Astrocyte of the cerebellum (primary cell): ENCODE measurements around the gene SMYD2.
"Not testable (repeated sequence)": the region's sequence is repeated elsewhere in the genome, so short reads cannot be mapped to it uniquely, and the experiment has no call there.

Source experiments
- DNase-seq: peaks from one replicate; pipeline ENCODE4 v3.0.0-alpha.2; 2011; ENCODE audit warnings: low read depth
- H3K4me3 ChIP-seq: 2 replicates; pipeline ENCODE4 v1.5.1; 2011; ENCODE audit warnings: mild to moderate bottlenecking, low read depth, low read length, moderate library complexity
- in situ Hi-C: cut with HindIII; loops from 2 replicates; pipeline ENCODE4 v1.10.0; 2017; ENCODE audit warnings: low sequenced_read_pairs
- TF ChIP-seq, protein P1 (sequence below): IDR thresholded peaks from 2 replicates; pipeline ENCODE4 v1.5.1; 2012; ENCODE audit warnings: low read length, low read depth, moderate library complexity, mild to moderate bottlenecking; ENCODE audit errors: missing control alignments

Gene SMYD2

DNA sequence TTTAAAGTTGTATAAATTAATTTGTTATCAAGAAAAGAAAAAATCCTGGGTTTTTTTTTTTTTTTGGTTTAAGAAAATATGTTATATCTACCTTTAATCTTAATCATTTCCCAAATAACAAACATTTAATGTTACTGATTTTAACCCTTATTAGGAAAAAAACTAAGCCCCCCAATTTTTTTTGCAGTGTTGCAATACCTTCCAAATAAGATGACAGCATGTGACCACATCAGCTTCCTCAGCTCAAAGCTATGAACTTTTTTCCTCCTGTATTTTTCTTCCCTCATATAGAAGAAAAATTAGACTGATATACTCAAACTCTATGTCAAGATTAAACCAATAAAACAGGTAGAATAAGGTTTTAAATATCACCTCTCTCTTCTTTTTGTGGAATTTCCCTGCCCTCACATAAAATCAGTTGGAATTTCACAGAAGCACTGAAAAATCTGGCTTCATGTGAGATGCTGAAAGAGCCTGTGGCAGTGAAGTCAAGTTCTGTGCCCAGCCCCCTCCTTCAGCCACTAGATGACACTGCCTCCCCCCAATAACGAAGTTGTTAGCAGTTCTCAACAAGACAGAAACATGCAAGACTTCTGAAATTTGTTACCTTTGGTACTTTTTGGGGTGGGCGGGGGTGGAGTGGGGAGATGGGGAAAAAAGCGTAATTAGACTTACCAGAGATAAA, 9.6 kb upstream of the SMYD2 start:
- TF ChIP-seq, protein P1, sequence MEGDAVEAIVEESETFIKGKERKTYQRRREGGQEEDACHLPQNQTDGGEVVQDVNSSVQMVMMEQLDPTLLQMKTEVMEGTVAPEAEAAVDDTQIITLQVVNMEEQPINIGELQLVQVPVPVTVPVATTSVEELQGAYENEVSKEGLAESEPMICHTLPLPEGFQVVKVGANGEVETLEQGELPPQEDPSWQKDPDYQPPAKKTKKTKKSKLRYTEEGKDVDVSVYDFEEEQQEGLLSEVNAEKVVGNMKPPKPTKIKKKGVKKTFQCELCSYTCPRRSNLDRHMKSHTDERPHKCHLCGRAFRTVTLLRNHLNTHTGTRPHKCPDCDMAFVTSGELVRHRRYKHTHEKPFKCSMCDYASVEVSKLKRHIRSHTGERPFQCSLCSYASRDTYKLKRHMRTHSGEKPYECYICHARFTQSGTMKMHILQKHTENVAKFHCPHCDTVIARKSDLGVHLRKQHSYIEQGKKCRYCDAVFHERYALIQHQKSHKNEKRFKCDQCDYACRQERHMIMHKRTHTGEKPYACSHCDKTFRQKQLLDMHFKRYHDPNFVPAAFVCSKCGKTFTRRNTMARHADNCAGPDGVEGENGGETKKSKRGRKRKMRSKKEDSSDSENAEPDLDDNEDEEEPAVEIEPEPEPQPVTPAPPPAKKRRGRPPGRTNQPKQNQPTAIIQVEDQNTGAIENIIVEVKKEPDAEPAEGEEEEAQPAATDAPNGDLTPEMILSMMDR = no peak
- H3K4me3 ChIP-seq = no peak overlapping the region
- DNase-seq = no peak
- in situ Hi-C loops = no loop called here

DNA sequence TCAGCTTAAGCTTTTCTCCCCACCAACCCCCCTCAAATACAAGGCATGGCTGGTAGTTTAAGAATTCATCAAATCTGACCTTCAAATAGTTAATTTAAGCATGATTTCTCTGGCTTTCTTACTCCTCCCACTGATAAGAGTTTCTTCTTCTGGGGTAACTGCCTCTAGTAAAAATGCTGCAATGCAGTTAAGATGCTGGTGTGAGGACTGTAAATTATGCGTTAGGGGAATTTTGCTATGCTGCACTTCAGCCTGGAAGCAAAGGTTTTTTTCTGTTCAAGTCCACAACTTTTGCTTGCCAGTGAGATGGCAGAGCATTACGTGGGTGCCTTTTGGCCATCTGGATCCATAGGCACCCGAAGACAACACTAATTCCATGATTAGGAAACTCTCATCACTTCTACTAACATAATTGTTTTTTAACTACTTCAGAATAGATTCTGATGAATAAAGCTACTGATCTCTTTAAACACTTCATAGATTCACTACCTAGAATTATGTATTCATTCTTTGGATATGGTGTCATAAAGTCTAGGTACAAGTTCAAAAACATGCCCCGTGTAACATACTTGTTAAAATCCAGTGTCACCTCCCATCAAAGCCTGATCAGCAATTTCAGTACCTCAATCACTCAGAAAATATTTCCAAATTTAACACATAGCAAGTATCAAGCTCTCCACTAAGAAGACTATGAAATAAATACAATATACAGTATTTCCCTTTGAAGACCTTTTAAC, 8.8 kb upstream of the SMYD2 start:
- no peak for DNase-seq
- TF ChIP-seq, protein P1 = no peak
- no peak overlapping the region for H3K4me3 ChIP-seq
- in situ Hi-C loops = no loop called here

DNA sequence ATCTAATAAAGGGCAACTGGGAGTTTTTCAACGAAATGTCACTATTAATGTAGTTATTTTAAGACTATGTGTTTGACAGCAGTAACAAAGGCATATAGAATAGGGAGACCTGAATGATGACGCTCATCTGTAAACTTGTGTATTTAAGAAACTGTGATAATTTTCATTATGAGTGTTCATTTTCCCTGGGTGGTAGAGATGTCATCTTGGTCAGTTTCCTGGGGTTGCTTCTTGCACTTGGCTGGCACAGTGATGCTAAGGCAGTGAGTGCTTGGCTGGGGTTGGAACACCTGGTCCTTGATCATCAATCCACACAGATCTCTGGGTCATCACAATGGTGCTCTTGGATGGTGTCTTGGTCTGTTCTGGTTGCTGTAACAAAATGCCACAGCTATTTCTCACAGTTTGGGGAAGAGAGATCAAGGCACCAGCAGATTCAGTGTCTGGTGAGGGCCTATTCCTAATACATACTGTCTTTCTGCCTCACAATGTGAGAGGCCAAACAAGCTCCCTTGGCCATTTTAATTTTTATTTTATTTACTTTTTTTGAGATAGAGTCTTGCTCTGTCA, 7.9 kb upstream of the SMYD2 start:
- TF ChIP-seq, protein P1 = no peak
- in situ Hi-C loops = no loop called here
- no peak overlapping the region for H3K4me3 ChIP-seq
- no peak for DNase-seq

DNA sequence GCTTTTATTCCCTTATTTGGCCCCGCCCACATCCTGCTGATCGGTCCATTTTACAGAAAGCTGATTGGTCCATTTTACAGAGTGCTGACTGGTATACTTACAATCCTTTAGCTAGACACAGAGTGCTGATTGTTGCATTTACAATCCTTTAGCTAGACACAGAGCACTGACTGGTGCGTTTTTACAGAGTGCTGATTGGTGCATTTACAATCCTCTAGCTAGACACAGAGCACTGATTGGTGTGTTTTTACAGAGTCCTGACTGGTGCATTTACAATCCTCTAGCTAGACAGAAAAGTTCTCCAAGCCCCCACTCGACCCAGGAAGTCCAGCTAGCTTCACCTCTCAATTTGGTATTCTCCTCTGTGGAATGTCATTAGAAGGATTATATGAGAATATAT, 5.3 kb upstream of the SMYD2 start:
- in situ Hi-C loops, DNase-seq, H3K4me3 ChIP-seq: not testable (repeated sequence)

DNA sequence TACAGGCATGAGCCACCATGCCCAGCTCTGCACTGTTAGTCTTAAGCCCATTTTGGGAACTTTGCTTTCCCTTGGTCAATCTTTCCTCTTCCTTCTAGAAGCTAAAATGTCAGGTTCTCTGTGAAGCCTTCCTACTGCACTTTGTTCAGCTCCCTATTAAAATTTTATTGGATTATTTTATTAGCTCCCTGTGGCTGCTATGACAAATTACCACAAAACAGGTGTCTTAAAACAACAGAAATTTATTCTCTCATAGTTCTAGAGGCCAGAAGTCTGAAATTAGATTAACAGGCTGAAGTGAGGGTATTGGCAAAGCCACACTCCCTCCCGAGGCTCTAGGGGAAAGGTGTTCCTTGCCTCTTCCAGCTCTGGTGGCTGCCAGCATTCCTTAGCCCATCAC, 4.2 kb upstream of the SMYD2 start:
- no peak for DNase-seq
- no peak overlapping the region for H3K4me3 ChIP-seq
- in situ Hi-C loops = no loop called here
- TF ChIP-seq, protein P1 = no peak

DNA sequence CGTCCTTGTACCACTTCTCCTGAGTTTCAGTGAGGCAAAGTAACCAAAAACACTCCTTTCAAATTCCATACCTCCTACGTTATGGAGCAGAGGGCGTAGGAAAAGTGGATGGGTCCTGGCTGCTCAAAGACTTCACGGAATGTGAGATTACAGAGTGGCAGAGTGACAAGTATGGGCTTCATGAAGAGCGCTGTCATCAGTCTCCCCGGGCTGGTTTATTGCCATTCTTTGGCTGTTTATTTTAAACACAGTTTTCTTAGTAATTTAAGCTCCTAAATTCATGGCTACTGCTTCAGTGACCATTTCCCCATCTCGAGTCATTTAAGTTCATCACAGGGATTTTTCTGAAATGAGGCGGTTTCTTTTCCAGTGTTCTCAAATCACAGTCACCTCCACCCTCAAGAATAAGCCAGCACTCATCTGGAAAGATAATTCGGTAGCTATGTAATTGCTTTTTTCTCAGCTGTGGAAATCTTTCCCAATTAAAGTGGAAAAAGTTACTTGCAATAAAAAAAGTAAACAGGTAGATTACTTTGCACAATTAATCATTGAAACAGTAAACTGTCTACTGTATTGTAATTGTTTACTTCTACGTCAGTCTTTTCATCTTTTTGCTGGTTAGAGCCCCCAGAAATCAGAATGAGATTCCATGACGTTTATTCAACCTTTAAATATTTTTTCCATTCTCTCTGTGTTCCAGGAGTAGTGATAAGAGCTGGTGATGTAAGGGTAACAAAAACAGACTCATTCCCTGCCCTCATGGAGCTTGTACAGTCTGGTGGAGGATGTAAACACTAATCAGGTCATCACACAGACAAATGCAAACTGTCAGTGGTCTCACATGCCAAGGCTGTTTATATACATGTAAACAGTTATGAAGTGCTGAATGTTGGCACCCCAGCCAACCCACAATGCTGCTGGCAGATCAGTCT, 3.0 kb upstream of the SMYD2 start:
- TF ChIP-seq, protein P1 = no peak
- in situ Hi-C loops = no loop called here
- DNase-seq = no peak

More for the DNA sequence above, 3.0 kb upstream of the SMYD2 start:
- H3K4me3 ChIP-seq = no peak overlapping the region
